Measurements from ENCODE around the gene MCM3.

The MCM3 gene

DNA sequence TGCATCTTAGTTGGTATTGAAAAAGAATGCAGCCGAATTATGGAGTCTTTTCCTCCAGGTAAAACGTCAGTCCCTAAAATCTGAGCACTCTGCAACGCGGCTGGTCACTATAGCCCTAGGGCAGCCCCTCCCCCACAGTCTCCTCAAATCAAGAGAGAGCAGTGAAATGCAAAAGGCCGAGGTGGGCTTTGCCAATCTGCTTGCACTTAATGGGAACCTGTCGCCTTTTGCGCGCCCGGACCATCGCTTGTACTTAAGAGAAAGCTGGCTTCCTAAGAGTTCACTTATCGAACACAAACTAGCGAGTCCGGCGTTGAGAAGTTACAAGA lies 447 bp downstream of the MCM3 start (continued):
- TF ChIP-seq ZNF513 (tag by site-specific recombination; IDR thresholded peaks at IDR 0.05) (no peak), ZNF624 (tag by site-specific recombination; IDR thresholded peaks at IDR 0.05) (no peak), ZNF335 (tag by site-specific recombination; conservative IDR thresholded peaks at IDR 0.05) (no peak), ZNF529 (tag by site-specific recombination; IDR thresholded peaks at IDR 0.05; ENCODE audit: insufficient replicate concordance) (no peak), ZNF302 (tag by site-specific recombination; IDR thresholded peaks at IDR 0.05; ENCODE audit: low read depth) (no peak), GFI1B (tag by site-specific recombination; IDR thresholded peaks at IDR 0.05) (0 out of 2 replicates have a peak, but pooled peaks have one; percentile 27), PRDM1 (tag by site-specific recombination; IDR thresholded peaks at IDR 0.05) (peak; percentile 80), ZSCAN18 (tag by site-specific recombination; IDR thresholded peaks at IDR 0.05) (no peak), GLIS1 (tag by site-specific recombination; IDR thresholded peaks at IDR 0.05) (no peak), ZNF664 (tag by site-specific recombination; IDR thresholded peaks at IDR 0.05) (no peak), ZXDB (tag by site-specific recombination; IDR thresholded peaks at IDR 0.05) (no peak), ZNF488 (tag by site-specific recombination; IDR thresholded peaks at IDR 0.05) (no peak)
- TF ChIP-seq, protein P1, sequence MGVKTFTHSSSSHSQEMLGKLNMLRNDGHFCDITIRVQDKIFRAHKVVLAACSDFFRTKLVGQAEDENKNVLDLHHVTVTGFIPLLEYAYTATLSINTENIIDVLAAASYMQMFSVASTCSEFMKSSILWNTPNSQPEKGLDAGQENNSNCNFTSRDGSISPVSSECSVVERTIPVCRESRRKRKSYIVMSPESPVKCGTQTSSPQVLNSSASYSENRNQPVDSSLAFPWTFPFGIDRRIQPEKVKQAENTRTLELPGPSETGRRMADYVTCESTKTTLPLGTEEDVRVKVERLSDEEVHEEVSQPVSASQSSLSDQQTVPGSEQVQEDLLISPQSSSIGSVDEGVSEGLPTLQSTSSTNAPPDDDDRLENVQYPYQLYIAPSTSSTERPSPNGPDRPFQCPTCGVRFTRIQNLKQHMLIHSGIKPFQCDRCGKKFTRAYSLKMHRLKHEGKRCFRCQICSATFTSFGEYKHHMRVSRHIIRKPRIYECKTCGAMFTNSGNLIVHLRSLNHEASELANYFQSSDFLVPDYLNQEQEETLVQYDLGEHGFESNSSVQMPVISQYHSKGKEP (tag by site-specific recombination; IDR thresholded peaks at IDR 0.05) = no peak

GRCh38 chr6:52283111-52283510 lies 1.4 kb downstream of the MCM3 start:
- Histone ChIP-seq H3K4me1 (ENCODE audit: control insufficient read depth, insufficient read depth, low read length) (peaks cover 6% of the 10 kb centered on the region; the same call in 1 of the 2 replicates), H3K9me3 (ENCODE audit: control insufficient read depth, insufficient read depth, low read depth, low read length) (no peaks in the 10 kb centered on the region), H3K36me3 (ENCODE audit: control insufficient read depth in 2 of 2, insufficient read depth in 1 of 2, low read length in 2 of 2) (peaks cover 42 to 55% of the 10 kb centered on the region in 2 experiments), H3K27ac (ENCODE audit: extremely low read depth, low read depth, low read length) (no peak overlapping the region), H3K4me3 (ENCODE audit: low read depth, low read length) (peak overlapping the region; percentile 76)
- ChIA-PET POLR2A (interaction anchor here (0.6 to 2.8 kb wide), 3 partner anchors 13 to 109 kb away, joined by 4 to 28 read pairs (median 4); partner anchors contain the start of gene PAQR8), CTCF (interaction anchor here (0.6 to 8.2 kb wide), 11 partner anchors 10 to 1013 kb away, joined by 3 to 202 read pairs (median 4); no protein-coding TSS in a partner anchor)
- TF ChIP-seq, protein P2, sequence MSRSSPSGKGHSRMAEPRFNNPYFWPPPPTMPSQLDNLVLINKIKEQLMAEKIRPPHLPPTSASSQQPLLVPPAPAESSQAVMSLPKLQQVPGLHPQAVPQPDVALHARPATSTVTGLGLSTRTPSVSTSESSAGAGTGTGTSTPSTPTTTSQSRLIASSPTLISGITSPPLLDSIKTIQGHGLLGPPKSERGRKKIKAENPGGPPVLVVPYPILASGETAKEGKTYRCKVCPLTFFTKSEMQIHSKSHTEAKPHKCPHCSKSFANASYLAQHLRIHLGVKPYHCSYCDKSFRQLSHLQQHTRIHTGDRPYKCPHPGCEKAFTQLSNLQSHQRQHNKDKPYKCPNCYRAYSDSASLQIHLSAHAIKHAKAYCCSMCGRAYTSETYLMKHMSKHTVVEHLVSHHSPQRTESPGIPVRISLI (tag by site-specific recombination; IDR thresholded peaks at IDR 0.05) = 0 out of 2 replicates have a peak, but pooled peaks have one; percentile 45
- TF ChIP-seq ZNF580 (tag by site-specific recombination; IDR thresholded peaks at IDR 0.05) = no peak
- TF ChIP-seq ZNF341 (tag by site-specific recombination; IDR thresholded peaks at IDR 0.05; ENCODE audit: low read depth) = peak; percentile 52

DNA sequence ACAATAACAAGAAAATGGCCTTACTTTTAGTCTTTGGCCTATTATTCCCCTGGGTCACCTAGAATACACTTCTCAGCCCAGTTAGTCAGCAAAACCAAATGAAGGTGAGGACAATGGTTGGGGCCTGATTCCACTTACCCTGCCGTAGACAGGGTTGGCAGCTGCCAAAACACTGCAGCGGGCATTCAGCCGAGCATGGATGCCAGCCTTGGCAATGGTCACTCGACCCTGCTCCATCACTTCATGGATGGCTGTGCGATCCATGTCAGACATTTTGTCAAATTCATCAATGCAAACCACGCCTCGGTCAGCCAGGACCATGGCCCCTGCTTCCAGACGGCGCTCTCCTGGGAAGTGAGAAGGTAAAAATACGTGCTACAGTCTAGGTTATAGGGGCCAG lies 8.4 kb downstream of the MCM3 start:
- ChIA-PET POLR2A (no interaction called here), CTCF (interaction anchor here (7.1 kb wide), 1 partner anchor 13 kb away, joined by 47 read pairs; no protein-coding TSS in a partner anchor)
- Histone ChIP-seq H3K9me3 (ENCODE audit: control insufficient read depth, insufficient read depth, low read depth, low read length) (no peaks in the 10 kb centered on the region), H3K27ac (ENCODE audit: extremely low read depth, low read depth, low read length) (no peak overlapping the region), H3K36me3 (ENCODE audit: control insufficient read depth in 2 of 2, insufficient read depth in 1 of 2, low read length in 2 of 2) (peaks cover 91 to 100% of the 10 kb centered on the region in 2 experiments), H3K4me3 (ENCODE audit: low read depth, low read length) (no peak overlapping the region), H3K4me1 (ENCODE audit: control insufficient read depth, insufficient read depth, low read length) (no peaks in the 10 kb centered on the region)
- TF ChIP-seq, protein P3, sequence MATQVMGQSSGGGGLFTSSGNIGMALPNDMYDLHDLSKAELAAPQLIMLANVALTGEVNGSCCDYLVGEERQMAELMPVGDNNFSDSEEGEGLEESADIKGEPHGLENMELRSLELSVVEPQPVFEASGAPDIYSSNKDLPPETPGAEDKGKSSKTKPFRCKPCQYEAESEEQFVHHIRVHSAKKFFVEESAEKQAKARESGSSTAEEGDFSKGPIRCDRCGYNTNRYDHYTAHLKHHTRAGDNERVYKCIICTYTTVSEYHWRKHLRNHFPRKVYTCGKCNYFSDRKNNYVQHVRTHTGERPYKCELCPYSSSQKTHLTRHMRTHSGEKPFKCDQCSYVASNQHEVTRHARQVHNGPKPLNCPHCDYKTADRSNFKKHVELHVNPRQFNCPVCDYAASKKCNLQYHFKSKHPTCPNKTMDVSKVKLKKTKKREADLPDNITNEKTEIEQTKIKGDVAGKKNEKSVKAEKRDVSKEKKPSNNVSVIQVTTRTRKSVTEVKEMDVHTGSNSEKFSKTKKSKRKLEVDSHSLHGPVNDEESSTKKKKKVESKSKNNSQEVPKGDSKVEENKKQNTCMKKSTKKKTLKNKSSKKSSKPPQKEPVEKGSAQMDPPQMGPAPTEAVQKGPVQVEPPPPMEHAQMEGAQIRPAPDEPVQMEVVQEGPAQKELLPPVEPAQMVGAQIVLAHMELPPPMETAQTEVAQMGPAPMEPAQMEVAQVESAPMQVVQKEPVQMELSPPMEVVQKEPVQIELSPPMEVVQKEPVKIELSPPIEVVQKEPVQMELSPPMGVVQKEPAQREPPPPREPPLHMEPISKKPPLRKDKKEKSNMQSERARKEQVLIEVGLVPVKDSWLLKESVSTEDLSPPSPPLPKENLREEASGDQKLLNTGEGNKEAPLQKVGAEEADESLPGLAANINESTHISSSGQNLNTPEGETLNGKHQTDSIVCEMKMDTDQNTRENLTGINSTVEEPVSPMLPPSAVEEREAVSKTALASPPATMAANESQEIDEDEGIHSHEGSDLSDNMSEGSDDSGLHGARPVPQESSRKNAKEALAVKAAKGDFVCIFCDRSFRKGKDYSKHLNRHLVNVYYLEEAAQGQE (tag by site-specific recombination; IDR thresholded peaks at IDR 0.05) = no peak
- no peak for TF ChIP-seq ZNF629 (tag by site-specific recombination; IDR thresholded peaks at IDR 0.05)
